ENCODE results near the gene GPHN. TPM values are rescaled to one million over a fixed set of nuclear protein-coding genes. Genes with fewer than 3 reads are reported as not detected.

GPHN gene
- total RNA-seq, 2 experiments from 2014 or later, result 26.3 to 26.6 TPM

GRCh38 chr14:66982247-66982646 is 474.3 kb downstream of the GPHN start:
- DNase-seq (no peak), ATAC-seq (no peak)
- no peaks in the 10 kb centered on the region for H3K36me3 Mint-ChIP-seq (ENCODE audit: low read depth)
- no peaks in the 10 kb centered on the region for H3K27me3 Mint-ChIP-seq
- no peak for TF ChIP-seq CTCF (IDR thresholded peaks at IDR 0.05)
- no peak overlapping the region for H3K27ac Mint-ChIP-seq
- intact Hi-C loops (cut with micrococcal nuclease), result no loop called here
- H3K4me1 Mint-ChIP-seq (ENCODE audit: low read depth), result no peaks in the 10 kb centered on the region
- H3K9me3 Mint-ChIP-seq, result no peaks in the 10 kb centered on the region
- no peak overlapping the region for H3K4me3 Mint-ChIP-seq
- POLR2A ChIA-PET, result no interaction called here
- CTCF ChIA-PET, result no interaction called here

GRCh38 chr14:66992776-66993175 is 484.8 kb downstream of the GPHN start:
- Mint-ChIP-seq H3K4me3 (no peak overlapping the region), H3K27ac (no peak overlapping the region), H3K9me3 (no peaks in the 10 kb centered on the region), H3K4me1 (ENCODE audit: low read depth) (peaks cover 4% of the 10 kb centered on the region), H3K27me3 (no peaks in the 10 kb centered on the region), H3K36me3 (ENCODE audit: low read depth) (peaks cover 1% of the 10 kb centered on the region)
- no peak for TF ChIP-seq CTCF (IDR thresholded peaks at IDR 0.05)
- CTCF ChIA-PET, result no interaction called here
- ATAC-seq (no peak), DNase-seq (no peak)
- POLR2A ChIA-PET, result no interaction called here
- intact Hi-C loops (cut with micrococcal nuclease), result no loop called here

- H3K27ac Mint-ChIP-seq, result no peak overlapping the region
- H3K36me3 Mint-ChIP-seq (ENCODE audit: low read depth), result peaks cover 1% of the 10 kb centered on the region
- POLR2A ChIA-PET, result no interaction called here
- CTCF ChIA-PET, result no interaction called here
- DNase-seq, result no peak
- ATAC-seq, result no peak
- H3K4me3 Mint-ChIP-seq, result no peak overlapping the region
- no peak for TF ChIP-seq CTCF (IDR thresholded peaks at IDR 0.05)
- H3K4me1 Mint-ChIP-seq (ENCODE audit: low read depth), result peaks cover 8% of the 10 kb centered on the region
- H3K27me3 Mint-ChIP-seq, result no peaks in the 10 kb centered on the region
- no peaks in the 10 kb centered on the region for H3K9me3 Mint-ChIP-seq
- intact Hi-C loops (cut with micrococcal nuclease), result no loop called here
Measured at GRCh38 chr14:66993512-66993911, 485.6 kb downstream of the GPHN start.

- TF ChIP-seq CTCF (IDR thresholded peaks at IDR 0.05), result no peak
- Mint-ChIP-seq H3K36me3 (ENCODE audit: low read depth) (peaks cover 1% of the 10 kb centered on the region), H3K9me3 (no peaks in the 10 kb centered on the region), H3K4me1 (ENCODE audit: low read depth) (peaks cover 8% of the 10 kb centered on the region), H3K4me3 (no peak overlapping the region), H3K27me3 (no peaks in the 10 kb centered on the region), H3K27ac (no peak overlapping the region)
- DNase-seq (peak; percentile 14), ATAC-seq (peak; percentile 68)
- ChIA-PET POLR2A (no interaction called here), CTCF (no interaction called here)
- intact Hi-C loops (cut with micrococcal nuclease), result no loop called here
Measured at GRCh38 chr14:66998013-66998412, 490.1 kb downstream of the GPHN start.

- no peak for TF ChIP-seq CTCF (IDR thresholded peaks at IDR 0.05)
- peaks cover 8% of the 10 kb centered on the region for H3K4me1 Mint-ChIP-seq (ENCODE audit: low read depth)
- no peaks in the 10 kb centered on the region for H3K9me3 Mint-ChIP-seq
- peaks cover 3% of the 10 kb centered on the region for H3K36me3 Mint-ChIP-seq (ENCODE audit: low read depth)
- H3K4me3 Mint-ChIP-seq, result no peak overlapping the region
- H3K27ac Mint-ChIP-seq, result no peak overlapping the region
- CTCF ChIA-PET, result no interaction called here
- no peak for ATAC-seq
- H3K27me3 Mint-ChIP-seq, result no peaks in the 10 kb centered on the region
- DNase-seq, result no peak
- intact Hi-C loops (cut with micrococcal nuclease), result no loop called here
- POLR2A ChIA-PET, result no interaction called here
Measured at GRCh38 chr14:66999978-67000377, 492.0 kb downstream of the GPHN start.

All from activated CD8-positive, alpha-beta T cell treated with anti-CD3 and anti-CD28 coated beads for 36 hours (primary cell).